Prostate gland (tissue), 2 donors: ENCODE data around the gene FBN3. TPM values are rescaled to one million over a fixed set of nuclear protein-coding genes. Genes with fewer than 3 reads are reported as not detected.
A peak's percentile ranks its signal among the peaks of the same experiment; 100 is the strongest.
"Not testable (repeated sequence)": the region's sequence is repeated elsewhere in the genome, so short reads cannot be mapped to it uniquely, and the experiment has no call there.

Experiments used
- DNase-seq: peaks from one replicate; pipeline ENCODE4 v3.0.0-alpha.2; 2019; ENCODE audit warnings: low spot score
- H3K27ac ChIP-seq, 2 donors: fragments of 200-600 bp; sonication (generic); 2 replicates each; pipeline ENCODE4 v1.5.1; 2017 to 2019
- H3K27me3 ChIP-seq: fragments of 200-600 bp; sonication (generic); replicated peaks from 2 replicates; pipeline ENCODE4 v1.5.1; 2019; ENCODE audit not compliant: insufficient read depth
- H3K36me3 ChIP-seq, 2 donors: fragments of 200-600 bp; sonication (generic); 1 replicate in 1 of 2; 2 replicates in 1 of 2; pipeline versions ENCODE4 v1.5.1 to v1.8.1; 2017 to 2019
- H3K4me1 ChIP-seq: fragments of 200-600 bp; sonication (generic); replicated peaks from 2 replicates; pipeline ENCODE4 v1.5.1; 2019
- H3K4me3 ChIP-seq, 2 donors: fragments of 200-600 bp; sonication (generic); 2 replicates each; pipeline ENCODE4 v1.5.1; 2017 to 2019
- H3K9me3 ChIP-seq: fragments of 200-600 bp; sonication (generic); 2 replicates; pipeline ENCODE4 v1.5.1; 2017
- CTCF ChIP-seq, 4 experiments: fragments of 200-600 bp in 2 of 4; fragments of 450-650 bp in 2 of 4; sonication (generic) in 2 of 4; IDR thresholded peaks; 1 replicate in 3 of 4; 2 replicates in 1 of 4; pipeline ENCODE4 v1.5.1; 2016 to 2019; ENCODE audit warnings: antibody characterized with exemption in 4 of 4, mild to moderate bottlenecking in 2 of 4, moderate library complexity in 2 of 4
- POLR2A ChIP-seq: fragments of 450-650 bp; IDR thresholded peaks from one replicate; pipeline ENCODE4 v1.6.1; 2016; ENCODE audit warnings: antibody characterized with exemption, mild to moderate bottlenecking
- POLR2AphosphoS5 ChIP-seq: sonication (generic); formaldehyde crosslinking; IDR thresholded peaks from one replicate; pipeline ENCODE4 v1.6.1; 2017; ENCODE audit warnings: antibody characterized with exemption
- WGBS: methylation state at CpG from one replicate; pipeline ENCODE4 v1.1.5; 2018; 5-methylcytosine and 5-hydroxymethylcytosine counted together
- intact Hi-C: fragments of 100-400 bp; cut with DNase I; formaldehyde crosslinking; loops from one replicate; pipeline ENCODE4 v1.14.2; 2022
- total RNA-seq, 2 donors: library from RNA; depleted of rRNA; stranded (reverse); fragments of >200 nt; gene quantifications; one replicate each; pipeline ENCODE4 v1.1.0, GENCODE V29; 2016

Gene FBN3
- total RNA-seq, 2 donors from 2014 or later, result 3.1 to 5.2 TPM

- 96% methylated on average over 5 of the region's 7 CpGs for WGBS
- no peak overlapping the region for H3K4me3 ChIP-seq
- no peak for DNase-seq
- H3K27ac ChIP-seq, result no peak overlapping the region
- H3K27me3 ChIP-seq, result no peaks in the 10 kb centered on the region
- no peaks in the 10 kb centered on the region for H3K9me3 ChIP-seq
- intact Hi-C loops, result no loop called here
- TF ChIP-seq CTCF (IDR thresholded peaks at IDR 0.05) (no peak), POLR2A (no peak), POLR2AphosphoS5 (no peak)
- no peaks in the 10 kb centered on the region for H3K36me3 ChIP-seq
- no peaks in the 10 kb centered on the region for H3K4me1 ChIP-seq
Observed at GRCh38 chr19:8168537-8168936, 19.1 kb upstream of the FBN3 start.

GRCh38 chr19:8167985-8168384 is 18.6 kb upstream of the FBN3 start:
- TF ChIP-seq POLR2A, result no peak
- no peak for TF ChIP-seq CTCF (IDR thresholded peaks at IDR 0.05)
- no peak for TF ChIP-seq POLR2AphosphoS5
- WGBS, result 45% methylated on average over 6 of the region's 6 CpGs
- no peak for DNase-seq
- H3K4me3 ChIP-seq, result no peak overlapping the region
- intact Hi-C loops, result no loop called here
- no peaks in the 10 kb centered on the region for H3K4me1 ChIP-seq
- no peak overlapping the region for H3K27ac ChIP-seq
- H3K36me3 ChIP-seq, result no peaks in the 10 kb centered on the region
- H3K27me3 ChIP-seq, result no peaks in the 10 kb centered on the region
- H3K9me3 ChIP-seq, result no peaks in the 10 kb centered on the region

GRCh38 chr19:8163759-8164158 is 14.4 kb upstream of the FBN3 start:
- no peak overlapping the region for H3K27ac ChIP-seq

GRCh38 chr19:8161135-8161646 is 11.8 kb upstream of the FBN3 start:
- no peak for DNase-seq
- Histone ChIP-seq H3K9me3 (no peaks in the 10 kb centered on the region), H3K36me3 (no peaks in the 10 kb centered on the region), H3K4me3 (no peak overlapping the region), H3K4me1 (no peaks in the 10 kb centered on the region), H3K27me3 (no peaks in the 10 kb centered on the region), H3K27ac (no peak overlapping the region)
- WGBS, result 62% methylated on average over 12 of the region's 12 CpGs
- TF ChIP-seq POLR2A, result no peak
- TF ChIP-seq POLR2AphosphoS5, result peak; percentile 32
- no peak for TF ChIP-seq CTCF (IDR thresholded peaks at IDR 0.05)
- intact Hi-C loops, result no loop called here

More at GRCh38 chr19:8163759-8164158, 14.4 kb upstream of the FBN3 start:
- Histone ChIP-seq H3K4me1 (no peaks in the 10 kb centered on the region), H3K9me3 (no peaks in the 10 kb centered on the region), H3K36me3 (no peaks in the 10 kb centered on the region), H3K27me3 (no peaks in the 10 kb centered on the region), H3K4me3 (no peak overlapping the region)
- no peak for TF ChIP-seq POLR2A
- TF ChIP-seq POLR2AphosphoS5, result no peak
- no peak for TF ChIP-seq CTCF (IDR thresholded peaks at IDR 0.05)
- DNase-seq, result no peak
- intact Hi-C loops, result no loop called here
- 44% methylated on average over 7 of the region's 7 CpGs for WGBS

- intact Hi-C loops, H3K4me3 ChIP-seq: not testable (repeated sequence)
- WGBS, result 81% methylated on average over 5 of the region's 5 CpGs
Observed at GRCh38 chr19:8159322-8159721, 9.9 kb upstream of the FBN3 start.

More at GRCh38 chr19:8159322-8159721, 9.9 kb upstream of the FBN3 start:
- not testable (repeated sequence) for H3K36me3 ChIP-seq, H3K27me3 ChIP-seq, H3K27ac ChIP-seq, DNase-seq, H3K4me1 ChIP-seq, H3K9me3 ChIP-seq
